ENCODE data around the gene GRHL1.

GRHL1 gene

GRCh38 chr2:9966491-9967022, 15.1 kb downstream of the GRHL1 start:
- Histone ChIP-seq H3K4me3 (ENCODE audit: low read length) (no peak overlapping the region), H3K4me2 (ENCODE audit: low read length) (no peak overlapping the region), H3K9me3 (replicated peaks; ENCODE audit: low read length) (no peaks in the 10 kb centered on the region), H3K4me1 (ENCODE audit: control insufficient read depth, insufficient read depth, low read length) (no peaks in the 10 kb centered on the region), H3K27me3 (ENCODE audit: control insufficient read depth, insufficient read depth, low read length) (peaks cover 5% of the 10 kb centered on the region), H3K9ac (ENCODE audit: low read depth, low read length) (no peak overlapping the region), H3K36me3 (ENCODE audit: insufficient read depth, low read length) (no peaks in the 10 kb centered on the region)

DNA sequence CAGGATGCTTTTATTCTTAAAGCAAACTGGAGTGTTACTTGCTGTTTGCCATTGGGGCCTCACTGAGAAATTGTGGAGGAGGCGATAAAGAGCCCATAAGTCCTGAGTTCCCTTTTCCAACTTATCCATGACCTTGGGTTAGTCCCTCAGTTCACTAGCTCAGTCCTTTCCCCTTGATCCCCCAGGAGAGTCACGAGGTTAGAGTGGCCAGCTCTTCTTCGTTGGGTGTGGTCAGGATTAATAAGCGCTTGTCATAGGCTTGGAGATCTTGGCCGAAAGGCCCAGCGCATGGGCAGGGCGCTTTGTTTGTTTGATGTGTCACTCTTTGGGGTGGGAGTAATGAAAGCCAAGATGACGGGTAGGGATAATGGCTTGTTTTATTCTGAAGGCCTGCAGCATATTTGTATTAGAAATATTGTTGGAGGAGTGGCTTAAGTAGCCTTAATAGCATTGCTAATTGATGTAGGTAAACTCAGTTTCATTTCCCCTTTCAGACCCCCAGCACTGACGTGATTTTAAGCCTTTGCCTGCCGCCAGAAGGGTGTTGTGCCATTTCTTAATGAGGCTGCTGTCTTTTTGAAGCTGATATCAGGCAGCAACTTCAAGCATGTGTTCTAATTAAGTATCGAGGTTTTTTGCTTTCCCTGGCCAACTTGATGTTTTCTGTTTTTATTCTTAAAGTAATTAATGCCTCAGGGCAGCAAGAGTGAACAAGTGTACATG, 15.7 kb downstream of the GRHL1 start:
- no peak overlapping the region for H3K4me2 ChIP-seq (ENCODE audit: low read length)
- H3K4me1 ChIP-seq (ENCODE audit: control insufficient read depth, insufficient read depth, low read length), result peaks cover under 1% of the 10 kb centered on the region
- no peaks in the 10 kb centered on the region for H3K9me3 ChIP-seq (replicated peaks; ENCODE audit: low read length)
- no peak overlapping the region for H3K9ac ChIP-seq (ENCODE audit: low read depth, low read length)
- H3K27me3 ChIP-seq (ENCODE audit: control insufficient read depth, insufficient read depth, low read length), result peaks cover 5% of the 10 kb centered on the region
- H3K36me3 ChIP-seq (ENCODE audit: insufficient read depth, low read length), result no peaks in the 10 kb centered on the region
- H3K4me3 ChIP-seq (ENCODE audit: low read length), result no peak overlapping the region

- Histone ChIP-seq H3K9me3 (replicated peaks; ENCODE audit: low read length) (no peaks in the 10 kb centered on the region), H3K4me3 (ENCODE audit: low read length) (no peak overlapping the region), H3K4me2 (ENCODE audit: low read length) (no peak overlapping the region), H3K4me1 (ENCODE audit: control insufficient read depth, insufficient read depth, low read length) (peaks cover 17% of the 10 kb centered on the region), H3K9ac (ENCODE audit: low read depth, low read length) (no peak overlapping the region), H3K36me3 (ENCODE audit: insufficient read depth, low read length) (no peaks in the 10 kb centered on the region), H3K27me3 (ENCODE audit: control insufficient read depth, insufficient read depth, low read length) (peaks cover 4% of the 10 kb centered on the region)
These were observed 17.3 kb downstream of the GRHL1 start for GRCh38 chr2:9968553-9969497.

DNA sequence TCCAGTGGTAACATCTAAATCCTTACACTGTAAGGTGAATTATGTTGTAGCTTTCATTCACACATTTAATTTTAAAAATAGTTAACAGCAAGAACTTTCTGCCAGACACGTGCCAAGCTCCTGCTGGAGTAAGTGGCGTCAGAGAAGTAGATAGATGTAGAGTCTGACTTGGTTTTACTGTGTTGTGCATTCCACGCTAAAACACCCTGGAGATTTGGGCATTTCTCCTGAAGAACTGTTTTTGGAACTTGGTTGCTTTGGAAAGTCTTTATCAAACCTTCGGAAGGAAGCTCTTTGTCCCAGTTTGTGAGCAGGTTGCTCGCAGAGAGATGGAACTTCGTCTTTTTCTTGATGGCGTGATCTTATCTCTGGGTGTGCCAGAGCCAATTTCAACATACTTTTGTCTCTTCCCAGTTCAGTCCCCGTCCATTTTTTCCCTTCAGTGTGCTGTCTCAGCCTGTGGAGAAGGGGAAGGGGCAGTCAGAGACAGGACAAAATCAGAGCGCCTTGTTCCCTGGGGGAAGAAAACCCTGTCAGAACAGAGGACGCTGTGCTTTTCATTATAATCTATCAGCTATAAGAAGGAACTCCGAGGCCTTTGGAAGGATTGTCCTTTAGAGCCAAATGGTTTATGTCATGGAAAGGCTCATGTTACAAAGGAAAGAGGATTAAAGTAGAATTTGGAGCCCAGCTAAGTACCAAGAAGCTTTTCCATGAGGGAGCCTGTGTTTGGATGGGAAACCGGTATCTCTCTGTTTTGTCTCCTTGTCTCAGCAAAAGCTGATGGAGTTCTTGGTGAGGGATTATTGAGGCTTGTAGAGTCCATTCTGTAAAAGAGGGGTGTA, 18.9 kb downstream of the GRHL1 start:
- H3K4me1 ChIP-seq (ENCODE audit: control insufficient read depth, insufficient read depth, low read length), result peaks cover 30% of the 10 kb centered on the region
- no peak overlapping the region for H3K4me3 ChIP-seq (ENCODE audit: low read length)
- H3K9ac ChIP-seq (ENCODE audit: low read depth, low read length), result no peak overlapping the region
- no peaks in the 10 kb centered on the region for H3K36me3 ChIP-seq (ENCODE audit: insufficient read depth, low read length)
- H3K4me2 ChIP-seq (ENCODE audit: low read length), result no peak overlapping the region
- no peaks in the 10 kb centered on the region for H3K9me3 ChIP-seq (replicated peaks; ENCODE audit: low read length)
- no peaks in the 10 kb centered on the region for H3K27me3 ChIP-seq (ENCODE audit: control insufficient read depth, insufficient read depth, low read length)

GRCh38 chr2:9971105-9971818, 19.8 kb downstream of the GRHL1 start:
- Histone ChIP-seq H3K36me3 (ENCODE audit: insufficient read depth, low read length) (no peaks in the 10 kb centered on the region), H3K4me3 (ENCODE audit: low read length) (no peak overlapping the region), H3K9ac (ENCODE audit: low read depth, low read length) (no peak overlapping the region), H3K4me2 (ENCODE audit: low read length) (no peak overlapping the region), H3K27me3 (ENCODE audit: control insufficient read depth, insufficient read depth, low read length) (no peaks in the 10 kb centered on the region), H3K9me3 (replicated peaks; ENCODE audit: low read length) (no peaks in the 10 kb centered on the region), H3K4me1 (ENCODE audit: control insufficient read depth, insufficient read depth, low read length) (peaks cover 33% of the 10 kb centered on the region)

DNA sequence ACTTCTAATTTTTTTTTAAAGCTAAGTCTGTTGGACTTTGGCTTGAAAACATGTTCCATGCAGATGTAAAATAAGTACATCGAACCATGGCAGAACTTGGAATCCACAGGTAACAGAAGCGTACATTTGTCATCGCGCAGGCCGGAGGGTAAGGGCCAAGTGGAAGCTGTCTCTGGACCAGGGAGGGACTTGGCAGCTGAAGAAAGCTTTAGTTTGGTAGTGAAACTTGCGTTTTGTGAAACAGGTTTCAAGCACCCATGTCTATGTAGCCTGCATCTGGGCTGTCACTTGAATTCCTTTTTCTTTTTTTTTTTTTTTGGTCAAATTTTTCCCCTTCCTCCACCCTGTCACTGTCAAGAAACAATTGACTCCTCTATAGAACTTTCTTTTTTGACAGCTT, 20.4 kb downstream of the GRHL1 start:
- no peak overlapping the region for H3K4me2 ChIP-seq (ENCODE audit: low read length)
- H3K36me3 ChIP-seq (ENCODE audit: insufficient read depth, low read length), result no peaks in the 10 kb centered on the region
- H3K9ac ChIP-seq (ENCODE audit: low read depth, low read length), result no peak overlapping the region
- no peak overlapping the region for H3K4me3 ChIP-seq (ENCODE audit: low read length)
- no peaks in the 10 kb centered on the region for H3K27me3 ChIP-seq (ENCODE audit: control insufficient read depth, insufficient read depth, low read length)
- H3K9me3 ChIP-seq (replicated peaks; ENCODE audit: low read length), result no peaks in the 10 kb centered on the region
- H3K4me1 ChIP-seq (ENCODE audit: control insufficient read depth, insufficient read depth, low read length), result peaks cover 38% of the 10 kb centered on the region

GRCh38 chr2:9972621-9973479, 21.4 kb downstream of the GRHL1 start:
- Histone ChIP-seq H3K9ac (ENCODE audit: low read depth, low read length) (no peak overlapping the region), H3K27me3 (ENCODE audit: control insufficient read depth, insufficient read depth, low read length) (no peaks in the 10 kb centered on the region), H3K36me3 (ENCODE audit: insufficient read depth, low read length) (no peaks in the 10 kb centered on the region), H3K4me3 (ENCODE audit: low read length) (no peak overlapping the region), H3K4me2 (ENCODE audit: low read length) (peak overlapping the region; percentile 5), H3K9me3 (replicated peaks; ENCODE audit: low read length) (no peaks in the 10 kb centered on the region), H3K4me1 (ENCODE audit: control insufficient read depth, insufficient read depth, low read length) (peaks cover 38% of the 10 kb centered on the region)

- Histone ChIP-seq H3K4me1 (ENCODE audit: control insufficient read depth, insufficient read depth, low read length) (peaks cover 38% of the 10 kb centered on the region), H3K36me3 (ENCODE audit: insufficient read depth, low read length) (no peaks in the 10 kb centered on the region), H3K4me2 (ENCODE audit: low read length) (no peak overlapping the region), H3K27me3 (ENCODE audit: control insufficient read depth, insufficient read depth, low read length) (no peaks in the 10 kb centered on the region), H3K9ac (ENCODE audit: low read depth, low read length) (no peak overlapping the region), H3K4me3 (ENCODE audit: low read length) (no peak overlapping the region), H3K9me3 (replicated peaks; ENCODE audit: low read length) (no peaks in the 10 kb centered on the region)
These were observed 22.2 kb downstream of the GRHL1 start for GRCh38 chr2:9973690-9974089.

- Histone ChIP-seq H3K27me3 (ENCODE audit: control insufficient read depth, insufficient read depth, low read length) (no peaks in the 10 kb centered on the region), H3K9me3 (replicated peaks; ENCODE audit: low read length) (no peaks in the 10 kb centered on the region), H3K4me2 (ENCODE audit: low read length) (no peak overlapping the region), H3K36me3 (ENCODE audit: insufficient read depth, low read length) (no peaks in the 10 kb centered on the region), H3K4me1 (ENCODE audit: control insufficient read depth, insufficient read depth, low read length) (peaks cover 38% of the 10 kb centered on the region), H3K9ac (ENCODE audit: low read depth, low read length) (no peak overlapping the region), H3K4me3 (ENCODE audit: low read length) (no peak overlapping the region)
These were observed 22.9 kb downstream of the GRHL1 start for GRCh38 chr2:9974343-9974742.

DNA sequence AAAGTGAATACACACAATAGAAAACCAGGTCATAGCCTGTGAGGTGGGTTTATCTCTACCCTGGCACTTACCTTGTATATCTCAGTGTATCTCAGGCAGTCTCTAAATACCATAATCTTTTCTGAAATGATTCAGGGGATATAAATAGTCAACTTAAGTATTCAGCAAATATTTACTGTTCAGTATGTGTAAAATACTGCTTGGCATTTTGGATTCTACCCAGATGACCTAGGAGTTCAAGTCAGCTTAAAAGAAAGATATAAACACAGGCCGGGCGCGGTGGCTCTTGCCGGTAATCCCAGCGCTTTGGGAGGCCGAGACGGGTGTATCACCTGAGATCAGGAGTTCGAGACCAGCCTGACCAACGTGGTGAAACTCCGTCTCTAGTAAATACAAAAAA, 23.8 kb downstream of the GRHL1 start:
- no peak overlapping the region for H3K4me2 ChIP-seq (ENCODE audit: low read length)
- no peaks in the 10 kb centered on the region for H3K27me3 ChIP-seq (ENCODE audit: control insufficient read depth, insufficient read depth, low read length)
- no peaks in the 10 kb centered on the region for H3K36me3 ChIP-seq (ENCODE audit: insufficient read depth, low read length)
- no peak overlapping the region for H3K9ac ChIP-seq (ENCODE audit: low read depth, low read length)
- H3K9me3 ChIP-seq (replicated peaks; ENCODE audit: low read length), result no peaks in the 10 kb centered on the region
- H3K4me1 ChIP-seq (ENCODE audit: control insufficient read depth, insufficient read depth, low read length), result peaks cover 43% of the 10 kb centered on the region
- no peak overlapping the region for H3K4me3 ChIP-seq (ENCODE audit: low read length)
